Measurements from ENCODE around the gene PRSS38. TPM values are rescaled to one million over a fixed set of nuclear protein-coding genes. Genes with fewer than 3 reads are reported as not detected.

Gene PRSS38
- total RNA-seq, 2 experiments from 2014 or later = not detected

DNA sequence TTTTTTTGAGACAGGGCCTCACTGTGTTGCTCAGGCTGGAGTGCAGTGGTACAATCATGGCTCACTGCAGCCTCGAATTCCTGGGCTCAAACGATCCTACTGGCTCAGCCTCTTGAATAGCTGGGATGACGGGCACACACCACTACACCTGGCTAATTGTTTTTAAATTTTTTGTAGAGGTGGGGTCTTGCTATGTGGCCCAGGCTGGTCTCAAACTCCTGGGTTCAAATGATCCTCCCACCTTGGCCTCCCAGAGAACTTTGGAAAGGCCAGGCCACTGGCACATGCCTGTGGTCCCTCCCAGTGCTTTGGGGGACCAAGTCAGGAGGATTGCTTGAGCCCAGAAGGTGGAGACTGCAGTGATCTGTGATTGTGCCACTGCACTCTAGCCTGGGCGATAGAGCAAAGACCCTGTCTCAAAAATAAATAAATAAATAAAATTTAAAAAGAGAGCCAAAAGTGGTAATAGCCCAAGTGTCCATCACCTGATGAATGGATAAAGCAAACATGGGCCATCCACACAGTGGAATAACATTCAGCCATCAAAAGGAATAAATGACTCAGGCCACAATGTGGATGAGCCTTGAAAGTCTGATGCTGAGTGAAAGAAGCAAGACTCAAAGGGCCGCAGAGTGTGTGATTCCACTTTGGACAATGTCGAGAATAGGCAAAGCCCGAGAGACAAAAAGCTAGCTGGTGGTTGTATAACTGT is 40.8 kb downstream of the PRSS38 start:
- ChIA-PET POLR2A (no interaction called here), CTCF (no interaction called here)
- TF ChIP-seq, protein P1, sequence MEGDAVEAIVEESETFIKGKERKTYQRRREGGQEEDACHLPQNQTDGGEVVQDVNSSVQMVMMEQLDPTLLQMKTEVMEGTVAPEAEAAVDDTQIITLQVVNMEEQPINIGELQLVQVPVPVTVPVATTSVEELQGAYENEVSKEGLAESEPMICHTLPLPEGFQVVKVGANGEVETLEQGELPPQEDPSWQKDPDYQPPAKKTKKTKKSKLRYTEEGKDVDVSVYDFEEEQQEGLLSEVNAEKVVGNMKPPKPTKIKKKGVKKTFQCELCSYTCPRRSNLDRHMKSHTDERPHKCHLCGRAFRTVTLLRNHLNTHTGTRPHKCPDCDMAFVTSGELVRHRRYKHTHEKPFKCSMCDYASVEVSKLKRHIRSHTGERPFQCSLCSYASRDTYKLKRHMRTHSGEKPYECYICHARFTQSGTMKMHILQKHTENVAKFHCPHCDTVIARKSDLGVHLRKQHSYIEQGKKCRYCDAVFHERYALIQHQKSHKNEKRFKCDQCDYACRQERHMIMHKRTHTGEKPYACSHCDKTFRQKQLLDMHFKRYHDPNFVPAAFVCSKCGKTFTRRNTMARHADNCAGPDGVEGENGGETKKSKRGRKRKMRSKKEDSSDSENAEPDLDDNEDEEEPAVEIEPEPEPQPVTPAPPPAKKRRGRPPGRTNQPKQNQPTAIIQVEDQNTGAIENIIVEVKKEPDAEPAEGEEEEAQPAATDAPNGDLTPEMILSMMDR (IDR thresholded peaks at IDR 0.05) = no peak
- H3K27me3 ChIP-seq (ENCODE audit: control insufficient read depth in 1 of 2, insufficient read depth in 2 of 2, low read length in 2 of 2) = no peaks in the 10 kb centered on the region
- H3K36me3 Mint-ChIP-seq (ENCODE audit: low read depth) = no peaks in the 10 kb centered on the region
- H3K27me3 Mint-ChIP-seq = peaks cover 10% of the 10 kb centered on the region
- no peaks in the 10 kb centered on the region for H3K36me3 ChIP-seq (ENCODE audit: insufficient read depth, low read length)
- ATAC-seq (ENCODE audit: poor library complexity) = no peak
- no peak for DNase-seq
- no peak overlapping the region for H3K27ac ChIP-seq (ENCODE audit: low read depth in 1 of 2, low read length in 2 of 2)
- H3K4me1 ChIP-seq (ENCODE audit: insufficient read depth, low read length) = no peaks in the 10 kb centered on the region
- H3K4me3 ChIP-seq (ENCODE audit: low read length) = no peak overlapping the region
- H3K9me3 Mint-ChIP-seq = no peaks in the 10 kb centered on the region
- intact Hi-C loops (cut with DNase I, micrococcal nuclease) = loop anchor here in 1 of 2 experiments (5.0 kb wide), 1 partner anchor 56 kb away; no protein-coding TSS in a partner anchor
- H3K4me1 Mint-ChIP-seq (ENCODE audit: low read depth) = no peaks in the 10 kb centered on the region
- no peak overlapping the region for H3K27ac Mint-ChIP-seq
- no peaks in the 10 kb centered on the region for H3K9me3 ChIP-seq (ENCODE audit: control insufficient read depth in 1 of 2, insufficient read depth in 1 of 2, low read length in 2 of 2)
- no peak overlapping the region for H3K4me3 Mint-ChIP-seq

GRCh38 chr1:227864882-227865281 is 49.4 kb downstream of the PRSS38 start:
- DNase-seq (no peak), ATAC-seq (ENCODE audit: poor library complexity) (no peak)
- intact Hi-C loops (cut with DNase I, micrococcal nuclease) = no loop called here
- H3K36me3 ChIP-seq (ENCODE audit: insufficient read depth, low read length) = no peaks in the 10 kb centered on the region
- Mint-ChIP-seq H3K27ac (no peak overlapping the region), H3K4me1 (ENCODE audit: low read depth) (peaks cover 26% of the 10 kb centered on the region), H3K27me3 (no peaks in the 10 kb centered on the region), H3K9me3 (peaks cover 9% of the 10 kb centered on the region), H3K4me3 (no peak overlapping the region), H3K36me3 (ENCODE audit: low read depth) (no peaks in the 10 kb centered on the region)
- POLR2A ChIA-PET = no interaction called here
- peaks cover 9 to 15% of the 10 kb centered on the region in 2 experiments for H3K9me3 ChIP-seq (ENCODE audit: control insufficient read depth in 1 of 2, insufficient read depth in 1 of 2, low read length in 2 of 2)
- H3K27ac ChIP-seq (ENCODE audit: low read depth in 1 of 2, low read length in 2 of 2) = no peak overlapping the region
- peaks cover 9% of the 10 kb centered on the region for H3K4me1 ChIP-seq (ENCODE audit: insufficient read depth, low read length)
- CTCF ChIA-PET = no interaction called here
- H3K4me3 ChIP-seq (ENCODE audit: low read length) = no peak overlapping the region
- H3K27me3 ChIP-seq (ENCODE audit: control insufficient read depth in 1 of 2, insufficient read depth in 2 of 2, low read length in 2 of 2) = no peaks in the 10 kb centered on the region
- TF ChIP-seq, protein P1 (IDR thresholded peaks at IDR 0.05) = no peak

DNA sequence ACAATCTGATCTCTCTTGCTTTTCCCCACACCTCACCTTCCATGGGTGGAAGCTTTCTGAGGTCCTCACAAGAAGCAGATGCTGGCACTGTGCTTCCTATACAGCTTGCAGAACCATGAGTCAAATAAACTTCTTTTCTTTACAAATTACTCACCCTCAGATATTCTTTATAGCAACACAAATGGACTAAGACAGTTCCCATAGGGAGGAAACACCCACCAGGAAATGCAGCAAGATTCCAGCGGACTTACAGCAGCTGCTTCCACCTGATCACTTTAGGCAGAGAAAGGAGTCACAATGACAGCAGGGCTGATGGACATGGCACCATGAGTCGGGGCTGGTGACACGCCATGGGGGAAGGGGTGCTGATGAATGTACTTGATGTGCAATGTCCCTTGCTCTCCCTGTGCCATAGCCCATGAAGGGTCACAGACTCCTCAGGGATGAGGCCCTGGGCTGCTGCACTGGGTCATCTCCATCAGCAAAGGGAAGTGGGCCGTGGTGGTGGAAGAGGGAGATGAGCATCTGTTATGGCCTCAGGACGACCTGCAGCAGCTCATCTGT is 53.9 kb downstream of the PRSS38 start:
- H3K4me3 Mint-ChIP-seq = peak overlapping the region; percentile 27
- no peak for ATAC-seq (ENCODE audit: poor library complexity)
- peaks cover 5% of the 10 kb centered on the region for H3K27me3 Mint-ChIP-seq
- peaks cover 13% of the 10 kb centered on the region for H3K9me3 Mint-ChIP-seq
- no peaks in the 10 kb centered on the region for H3K36me3 Mint-ChIP-seq (ENCODE audit: low read depth)
- TF ChIP-seq, protein P1 (IDR thresholded peaks at IDR 0.05) = no peak
- no peak for DNase-seq
- peaks cover 56% of the 10 kb centered on the region for H3K4me1 Mint-ChIP-seq (ENCODE audit: low read depth)
- Histone ChIP-seq H3K4me1 (ENCODE audit: insufficient read depth, low read length) (peaks cover 35% of the 10 kb centered on the region), H3K36me3 (ENCODE audit: insufficient read depth, low read length) (no peaks in the 10 kb centered on the region), H3K27ac (ENCODE audit: low read depth in 1 of 2, low read length in 2 of 2) (no peak overlapping the region), H3K4me3 (ENCODE audit: low read length) (no peak overlapping the region), H3K27me3 (ENCODE audit: control insufficient read depth in 1 of 2, insufficient read depth in 2 of 2, low read length in 2 of 2) (no peaks in the 10 kb centered on the region), H3K9me3 (ENCODE audit: control insufficient read depth in 1 of 2, insufficient read depth in 1 of 2, low read length in 2 of 2) (peaks cover 12 to 16% of the 10 kb centered on the region in 2 experiments)
- peak overlapping the region; percentile 47 for H3K27ac Mint-ChIP-seq
- intact Hi-C loops (cut with DNase I, micrococcal nuclease) = no loop called here
- ChIA-PET CTCF (no interaction called here), POLR2A (interaction anchor here (0.9 to 1.6 kb wide), 4 partner anchors 17 to 103 kb away, joined by 3 to 4 read pairs (median 4); no protein-coding TSS in a partner anchor)

Data from CD4-positive, alpha-beta T cell (primary cell).